ENCODE measurements around the gene TNFRSF12A. TPM values are rescaled to one million over a fixed set of nuclear protein-coding genes. Genes with fewer than 3 reads are reported as not detected.

Gene TNFRSF12A
- total and polyA plus RNA-seq, 2 of the 4 experiments (the other 2 are of a cell fraction) = 103 to 304 TPM

GRCh38 chr16:3012828-3013420 is 7.2 kb upstream of the TNFRSF12A start, which contains the start of gene CLDN9:
Gene CLDN9, plus strand, starts transcription at chr16:3012923. Its CDS starts 440 bp downstream, at chr16:3013363.
- ChIA-PET CTCF (interaction anchor here (0.6 kb wide), 1 partner anchor 30 kb away, joined by 3 read pairs; no protein-coding TSS in a partner anchor), POLR2A (ENCODE audit: unreplicated experiment) (interaction anchor here (1.4 kb wide), 1 partner anchor 10 kb away, joined by 3 read pairs; no protein-coding TSS in a partner anchor)
- H3K14ac ChIP-seq (replicated peaks; ENCODE audit: low read depth, low read length) = no peak within 1 kb of the TSS
- intact Hi-C loops (cut with micrococcal nuclease) (no loop called here), dilution Hi-C loops (cut with HindIII; ENCODE audit: low sequenced_read_pairs, unreplicated experiment) (no loop called here), in situ Hi-C loops (cut with MboI; ENCODE audit: low sequenced_read_pairs) (no loop called here)
- H4K20me1 ChIP-seq (ENCODE audit: insufficient read depth, low read length) = peaks cover 4% of the 10 kb centered on the region; the same call in 1 of the 2 replicates
- peaks cover 42% of the 10 kb centered on the region for H3K27me3 ChIP-seq (ENCODE audit: control insufficient read depth, insufficient read depth, low read length)
- no peak within 1 kb of the TSS for H2BK5ac ChIP-seq (ENCODE audit: low read depth, low read length, poor library complexity, severe bottlenecking)
- H3K56ac ChIP-seq (ENCODE audit: extremely low read depth, insufficient read depth, low read length) = no peak within 1 kb of the TSS
- no peak within 1 kb of the TSS for H3K27ac ChIP-seq (ENCODE audit: insufficient read depth, low read length)
- H3K79me1 ChIP-seq (ENCODE audit: low read depth in 1 of 2, low read length in 2 of 2) = no peaks in the 10 kb centered on the region
- DNase-seq (no peak), ATAC-seq (ENCODE audit: low read depth) (no peak)
- H3K4me3 ChIP-seq (ENCODE audit: insufficient read depth, low read depth, low read length) = no peak within 1 kb of the TSS
- no peak within 1 kb of the TSS for H3K4me2 ChIP-seq (ENCODE audit: low read depth, low read length)
- H3K9ac ChIP-seq (ENCODE audit: low read depth, low read length) = no peak within 1 kb of the TSS
- no TSS peak for BruUV-seq (replicated peaks)
- TF ChIP-seq CEBPB (IDR thresholded peaks at IDR 0.05; ENCODE audit: low read depth, low read length) (no peak), CHD1 (IDR thresholded peaks at IDR 0.05; ENCODE audit: low read depth, low read length) (no peak), MXI1 (IDR thresholded peaks at IDR 0.05; ENCODE audit: borderline replicate concordance, low read depth, low read length) (no peak), SMC3 (IDR thresholded peaks at IDR 0.05; ENCODE audit: low read depth, low read length) (no peak)
- H2AFZ ChIP-seq (replicated peaks; ENCODE audit: low read length, poor library complexity) = peak within 1 kb of the TSS; percentile 28
- H3K9me3 ChIP-seq (ENCODE audit: control insufficient read depth, insufficient read depth, low read length) = no peaks in the 10 kb centered on the region
- H3K18ac ChIP-seq (ENCODE audit: low read depth, low read length) = no peak within 1 kb of the TSS
- no peak within 1 kb of the TSS for H2BK20ac ChIP-seq (ENCODE audit: low read depth, low read length)
- 47% methylated on average over 10 of the region's 27 CpGs; no CpG with 5 or more reads in 1 of the 2 experiments for WGBS, 2 experiments (ENCODE audit: extremely low coverage in 2 of 2, insufficient read length in 1 of 2)
- H2BK15ac ChIP-seq (ENCODE audit: low read depth, low read length) = no peak within 1 kb of the TSS
- no peak within 1 kb of the TSS for H4K8ac ChIP-seq (ENCODE audit: low read depth in 2 of 2, low read length in 2 of 2)
- H2BK120ac ChIP-seq (ENCODE audit: low read depth, low read length) = no peak within 1 kb of the TSS
- no peak within 1 kb of the TSS for H2AK5ac ChIP-seq (ENCODE audit: low read depth, low read length)
- peaks cover 3% of the 10 kb centered on the region; the same call in 1 of the 2 replicates for H3K4me1 ChIP-seq (ENCODE audit: control insufficient read depth, insufficient read depth, low read length)
- H3K9me1 ChIP-seq (ENCODE audit: insufficient read depth, low read length) = no peaks in the 10 kb centered on the region
- H3K36me3 ChIP-seq (ENCODE audit: control insufficient read depth, insufficient read depth, low read length) = no peaks in the 10 kb centered on the region
- no peak within 1 kb of the TSS for H2AK9ac ChIP-seq (replicated peaks; ENCODE audit: low read depth, low read length, poor library complexity)
- no peak within 1 kb of the TSS for H3K4ac ChIP-seq (ENCODE audit: low read depth, low read length)
- H4K91ac ChIP-seq (ENCODE audit: insufficient read depth, low read depth, low read length) = no peak within 1 kb of the TSS
- no peak within 1 kb of the TSS for H4K5ac ChIP-seq (ENCODE audit: low read depth, low read length)
- no peak within 1 kb of the TSS for H3K23ac ChIP-seq (ENCODE audit: low read depth, low read length)

All from IMR-90 (cell line).